ENCODE data around the gene SLC39A3.

Gene SLC39A3

GRCh38 chr19:2744113-2744512, 4.3 kb upstream of the SLC39A3 start:
- TF ChIP-seq GATA2 (IDR thresholded peaks at IDR 0.05; ENCODE audit: low read depth, low read length) (no peak), GATA3 (IDR thresholded peaks at IDR 0.05; ENCODE audit: low read depth, low read length) (no peak)

- TF ChIP-seq GATA3 (IDR thresholded peaks at IDR 0.05; ENCODE audit: low read depth, low read length) (no peak), GATA2 (IDR thresholded peaks at IDR 0.05; ENCODE audit: low read depth, low read length) (no peak)
Observed at GRCh38 chr19:2743099-2743498, 3.3 kb upstream of the SLC39A3 start.

GRCh38 chr19:2740314-2740656, 468 bp upstream of the SLC39A3 start:
- no peak for TF ChIP-seq GATA3 (IDR thresholded peaks at IDR 0.05; ENCODE audit: low read depth, low read length)
- TF ChIP-seq GATA2 (IDR thresholded peaks at IDR 0.05; ENCODE audit: low read depth, low read length) = no peak

GRCh38 chr19:2736550-2737190, 3.1 kb downstream of the SLC39A3 start:
- TF ChIP-seq GATA3 (IDR thresholded peaks at IDR 0.05; ENCODE audit: low read depth, low read length) = no peak
- no peak for TF ChIP-seq GATA2 (IDR thresholded peaks at IDR 0.05; ENCODE audit: low read depth, low read length)

GRCh38 chr19:2735374-2735773, 4.4 kb downstream of the SLC39A3 start:
- TF ChIP-seq GATA3 (IDR thresholded peaks at IDR 0.05; ENCODE audit: low read depth, low read length) (no peak), GATA2 (IDR thresholded peaks at IDR 0.05; ENCODE audit: low read depth, low read length) (no peak)

- TF ChIP-seq GATA3 (IDR thresholded peaks at IDR 0.05; ENCODE audit: low read depth, low read length) = no peak
- no peak for TF ChIP-seq GATA2 (IDR thresholded peaks at IDR 0.05; ENCODE audit: low read depth, low read length)
Observed at GRCh38 chr19:2734589-2735288, 5.1 kb downstream of the SLC39A3 start.

GRCh38 chr19:2733930-2734588, 5.8 kb downstream of the SLC39A3 start:
- TF ChIP-seq GATA2 (IDR thresholded peaks at IDR 0.05; ENCODE audit: low read depth, low read length) (no peak), GATA3 (IDR thresholded peaks at IDR 0.05; ENCODE audit: low read depth, low read length) (no peak)

- TF ChIP-seq GATA3 (IDR thresholded peaks at IDR 0.05; ENCODE audit: low read depth, low read length) (no peak), GATA2 (IDR thresholded peaks at IDR 0.05; ENCODE audit: low read depth, low read length) (no peak)
Observed at GRCh38 chr19:2732883-2733282, 6.9 kb downstream of the SLC39A3 start.

GRCh38 chr19:2732157-2732725, 7.6 kb downstream of the SLC39A3 start:
- TF ChIP-seq GATA3 (IDR thresholded peaks at IDR 0.05; ENCODE audit: low read depth, low read length) = no peak
- no peak for TF ChIP-seq GATA2 (IDR thresholded peaks at IDR 0.05; ENCODE audit: low read depth, low read length)

GRCh38 chr19:2731181-2731995, 8.4 kb downstream of the SLC39A3 start:
- TF ChIP-seq GATA2 (IDR thresholded peaks at IDR 0.05; ENCODE audit: low read depth, low read length) = no peak
- TF ChIP-seq GATA3 (IDR thresholded peaks at IDR 0.05; ENCODE audit: low read depth, low read length) = no peak

- no peak for TF ChIP-seq GATA3 (IDR thresholded peaks at IDR 0.05; ENCODE audit: low read depth, low read length)
- no peak for TF ChIP-seq GATA2 (IDR thresholded peaks at IDR 0.05; ENCODE audit: low read depth, low read length)
Observed at GRCh38 chr19:2729943-2730818, 9.6 kb downstream of the SLC39A3 start.

GRCh38 chr19:2728783-2729387, 10.9 kb downstream of the SLC39A3 start:
- TF ChIP-seq GATA3 (IDR thresholded peaks at IDR 0.05; ENCODE audit: low read depth, low read length) = no peak
- no peak for TF ChIP-seq GATA2 (IDR thresholded peaks at IDR 0.05; ENCODE audit: low read depth, low read length)

- TF ChIP-seq GATA3 (IDR thresholded peaks at IDR 0.05; ENCODE audit: low read depth, low read length) = no peak
- no peak for TF ChIP-seq GATA2 (IDR thresholded peaks at IDR 0.05; ENCODE audit: low read depth, low read length)
Observed at GRCh38 chr19:2727640-2727944, 12.2 kb downstream of the SLC39A3 start.

All from SH-SY5Y (cell line).